MM.1S (cell line): ENCODE data around the gene SNAPC4.

Experiments used
- EZH2 ChIP-seq: fragments of 300-600 bp; sonication (generic); optimal IDR thresholded peaks from 2 replicates; pipeline ENCODE3; 2017; ENCODE audit warnings: low read depth, mild to moderate bottlenecking, antibody characterized with exemption, low read length, mixed read lengths
- EZH2phosphoT487 ChIP-seq: fragments of 300-600 bp; sonication (generic); IDR thresholded peaks from 2 replicates; pipeline ENCODE4 v1.6.1; 2018; ENCODE audit warnings: antibody characterized with exemption, low read length

DNA sequence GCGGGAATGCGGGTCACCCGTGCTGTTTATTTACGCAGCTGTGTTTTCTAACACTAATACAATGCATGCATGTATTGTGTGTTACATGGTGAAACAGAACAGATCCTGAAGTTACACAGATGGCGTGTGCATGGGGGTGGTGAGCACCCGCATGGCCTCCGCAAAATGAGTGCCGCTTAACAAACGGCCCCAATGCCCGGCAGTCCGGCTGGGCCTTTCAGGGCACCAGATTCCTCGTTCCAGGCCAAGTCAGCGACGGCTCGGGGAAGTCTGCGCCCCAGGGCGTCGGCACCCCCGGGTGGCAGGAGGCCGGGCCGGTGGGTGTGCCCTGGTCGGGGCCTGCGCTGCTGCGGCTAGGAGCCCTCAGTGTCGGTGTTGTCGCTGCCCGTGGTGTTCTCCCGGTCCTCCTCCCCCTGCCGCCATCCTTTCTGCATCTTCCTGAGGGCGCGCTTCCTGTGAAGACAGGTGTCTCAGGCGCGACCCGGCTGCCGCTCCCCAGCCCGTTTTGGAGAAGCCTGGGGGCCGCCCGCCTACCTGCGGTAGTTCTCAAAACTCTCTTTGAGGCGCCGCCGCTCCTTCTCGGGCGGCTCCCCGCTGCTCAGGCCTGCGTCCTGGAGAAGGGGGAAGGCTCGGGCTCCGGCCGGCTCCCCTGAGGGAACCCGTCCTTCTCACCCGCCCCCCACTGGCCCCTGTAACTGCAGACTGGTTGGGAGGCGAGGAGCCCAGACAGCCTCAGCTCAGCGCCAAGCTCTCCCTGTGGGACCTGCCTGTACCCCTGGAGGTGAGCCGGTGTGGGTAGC, 35.8 kb downstream of the SNAPC4 start:
- TF ChIP-seq EZH2 (no peak), EZH2phosphoT487 (no peak)
